GM18873 (cell line): ENCODE data around the gene C3orf20.

Experiments used
- ATAC-seq: cut with Tn5 transposase; IDR thresholded peaks from one replicate; pipeline ENCODE4 v1.9.1; 2021; ENCODE audit warnings: mild to moderate bottlenecking, moderate library complexity, moderate number of reproducible peaks; ENCODE audit not compliant: unreplicated experiment, low FRiP score

Gene C3orf20

DNA sequence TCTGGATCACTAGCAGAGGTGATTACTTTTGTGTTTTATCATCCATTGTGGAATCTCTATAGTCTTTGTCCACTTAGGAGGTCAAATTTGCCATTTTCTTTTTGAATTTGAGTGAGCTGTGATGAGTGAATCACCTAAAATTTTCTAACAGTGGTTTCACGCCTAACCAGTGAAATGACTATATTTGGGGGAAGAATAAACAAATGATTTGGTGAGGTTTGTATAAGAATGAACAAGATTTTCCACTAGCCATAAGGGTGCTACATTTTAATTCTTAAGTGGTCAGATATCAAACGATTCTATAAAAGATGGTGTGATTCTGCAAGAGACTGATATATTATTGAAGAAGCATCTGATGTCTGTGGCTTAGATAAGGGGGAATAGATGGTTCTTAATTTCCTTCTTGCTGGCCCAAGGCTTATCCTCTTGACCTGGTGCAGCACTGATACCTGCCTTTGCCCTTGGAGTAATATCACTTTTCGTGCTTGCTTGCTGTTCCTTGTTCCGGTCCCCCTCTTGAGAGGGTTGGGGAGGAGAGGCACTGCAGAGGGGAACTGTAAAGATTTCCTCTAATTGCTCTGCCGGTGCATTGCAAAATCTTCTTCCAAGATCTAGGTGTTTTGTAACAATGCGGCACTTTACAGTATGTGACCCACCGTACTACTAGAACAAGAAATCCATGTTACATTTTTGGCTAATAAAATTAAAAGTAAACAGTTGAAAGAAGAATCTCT, 14.5 kb downstream of the C3orf20 start:
- no peak for ATAC-seq

DNA sequence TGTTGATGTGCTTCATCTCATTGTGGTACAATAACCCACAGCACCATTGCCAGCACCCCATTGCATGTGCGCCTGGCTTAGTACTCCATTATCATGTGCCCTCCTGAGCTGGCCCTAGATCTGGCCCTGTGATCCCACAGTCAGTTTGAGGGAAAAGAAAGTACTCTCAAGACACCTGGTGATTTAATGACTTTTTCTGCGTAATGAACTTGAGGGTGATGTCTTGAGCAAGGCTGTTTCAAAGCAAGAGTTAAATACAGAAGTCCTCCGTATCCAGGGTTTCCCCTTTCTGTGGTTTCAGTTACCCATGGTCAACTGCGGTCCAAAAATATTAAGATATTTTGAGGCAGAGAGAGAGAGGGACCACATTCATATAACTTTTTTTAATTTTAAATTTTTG, 16.3 kb downstream of the C3orf20 start:
- no peak for ATAC-seq

DNA sequence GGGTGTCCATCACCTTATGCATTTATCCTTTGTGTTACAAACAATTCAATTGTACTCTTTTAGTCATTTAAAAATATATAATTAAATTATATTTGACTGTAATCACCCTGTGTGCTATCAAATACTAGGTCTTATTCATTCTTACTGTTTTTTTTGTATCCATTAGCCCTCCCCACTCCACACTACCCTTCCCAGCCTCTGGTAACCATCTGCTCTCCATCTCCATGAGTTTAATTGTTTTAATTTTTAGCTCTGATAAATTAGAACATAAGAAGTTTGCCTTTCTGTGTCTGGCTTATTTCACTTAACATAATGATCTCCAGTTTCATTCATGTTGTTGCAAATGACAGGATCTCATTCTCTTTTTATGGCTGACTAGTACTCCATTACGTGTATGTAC, 16.8 kb downstream of the C3orf20 start:
- no peak for ATAC-seq

DNA sequence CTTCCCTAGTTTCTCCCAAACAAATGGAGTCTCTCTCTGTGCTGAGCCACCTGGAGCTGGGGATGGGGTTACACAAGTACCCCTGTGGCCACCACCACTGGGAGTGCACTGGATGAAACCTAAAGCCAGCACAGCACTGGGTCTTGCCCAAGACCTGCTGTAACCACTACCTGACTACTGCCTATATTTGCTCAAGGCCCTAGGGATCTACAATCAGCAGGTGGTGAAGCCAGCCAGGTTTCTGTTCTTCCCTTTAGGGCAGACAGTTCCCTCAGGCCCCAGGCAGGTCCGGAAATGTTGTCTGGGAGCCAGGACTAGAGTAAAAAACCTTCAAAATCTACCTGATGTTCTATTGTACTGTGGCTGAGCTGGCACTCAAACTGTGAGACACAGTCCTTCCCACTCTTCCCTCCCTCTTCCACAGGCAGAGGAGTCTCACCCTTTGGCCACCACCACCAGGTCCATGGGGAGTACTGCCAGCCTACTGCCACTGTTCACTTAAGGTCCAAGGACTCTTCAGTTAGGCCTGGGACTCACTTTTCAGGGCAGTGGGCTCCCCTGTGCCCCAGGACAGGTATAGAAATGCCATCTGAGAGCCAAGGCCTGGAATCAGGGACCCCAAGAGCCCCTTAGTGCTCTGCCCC, 23.8 kb downstream of the C3orf20 start:
- no peak for ATAC-seq

DNA sequence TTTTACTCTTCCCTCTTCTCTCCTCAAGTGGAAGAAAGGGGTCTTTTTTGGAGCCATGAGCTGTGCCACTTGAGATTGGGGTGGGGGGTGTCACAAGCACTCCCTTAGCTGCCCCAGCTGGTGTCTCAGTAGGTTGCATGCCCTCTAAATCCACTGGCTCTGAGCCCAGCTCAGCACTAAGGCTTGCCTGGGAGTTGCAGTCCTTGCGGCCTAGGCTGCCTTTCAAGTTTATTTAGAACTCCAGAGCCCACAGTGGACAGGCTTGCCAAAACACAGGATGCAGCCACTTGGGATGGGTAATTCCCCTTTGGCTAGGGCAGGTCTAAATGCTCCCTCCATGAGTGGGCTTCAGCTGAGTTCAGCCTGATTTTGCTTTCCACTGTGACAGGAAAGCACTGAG, 24.7 kb downstream of the C3orf20 start:
- ATAC-seq = no peak

DNA sequence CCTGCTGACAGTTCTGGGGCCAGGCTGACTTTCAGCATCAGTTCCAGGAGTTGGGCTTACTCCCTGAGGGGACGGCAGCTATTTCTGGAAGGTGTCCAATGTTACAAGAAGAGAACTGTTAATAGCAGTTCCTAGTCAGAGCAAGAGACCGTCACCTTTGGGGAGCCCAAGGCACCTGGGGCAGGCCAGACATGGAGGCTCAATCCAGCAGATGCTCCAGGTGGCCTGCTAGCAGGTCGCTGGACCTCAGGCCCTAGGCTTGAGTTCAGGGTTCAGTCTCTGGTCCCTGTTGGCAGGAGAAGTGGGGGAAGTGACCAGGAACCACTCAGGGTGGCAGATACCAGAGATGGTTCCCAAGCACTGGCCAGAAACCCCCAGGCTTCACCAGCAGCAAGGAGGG, 25.9 kb downstream of the C3orf20 start:
- no peak for ATAC-seq

DNA sequence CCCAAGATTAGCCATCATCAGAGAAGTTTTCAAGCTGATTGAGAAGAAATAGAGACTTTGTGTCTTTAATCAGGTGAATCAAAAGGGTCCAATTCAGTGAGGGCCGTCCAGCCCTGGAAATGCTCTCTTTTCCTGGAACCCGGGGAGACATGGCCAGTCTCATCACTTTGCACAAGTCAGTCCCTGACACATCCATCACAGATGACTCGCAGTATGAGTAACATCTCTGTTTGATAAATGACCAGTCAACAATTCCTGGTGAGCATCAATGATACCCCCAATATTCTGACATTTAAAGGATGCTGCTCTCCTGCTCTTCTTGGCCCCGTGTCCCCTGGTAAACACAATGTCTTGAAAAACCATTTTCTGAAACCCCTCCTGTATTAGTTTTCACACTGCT, 26.7 kb downstream of the C3orf20 start:
- no peak for ATAC-seq

DNA sequence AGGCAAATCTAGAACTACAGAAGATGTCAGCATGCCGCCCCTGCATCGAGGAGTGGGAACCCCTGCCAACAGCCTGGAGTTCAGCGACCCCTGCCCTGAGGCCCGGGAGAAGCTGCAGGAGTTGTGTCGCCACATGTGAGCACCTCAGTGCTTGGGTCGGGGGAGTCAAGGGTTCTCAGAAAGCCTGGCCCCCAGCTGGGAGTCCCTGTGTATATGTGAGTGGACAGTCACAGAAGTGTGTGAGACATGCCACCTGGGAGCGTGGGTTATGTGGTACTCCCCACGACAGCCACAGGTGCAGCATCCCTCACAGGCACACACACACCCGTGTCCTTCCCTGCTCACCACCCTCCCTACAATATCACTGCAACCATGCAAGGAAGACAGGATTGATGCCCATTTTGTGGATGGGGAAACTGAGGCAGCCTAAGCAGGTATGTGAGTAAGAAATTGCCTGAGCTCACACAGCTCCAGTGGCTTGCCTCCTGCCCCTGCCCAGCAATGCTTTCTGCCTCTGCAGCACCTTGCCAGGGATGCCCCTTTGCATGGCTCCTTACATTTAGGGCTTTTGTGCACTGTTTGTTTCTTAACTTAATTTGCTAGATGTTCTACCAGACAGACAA, 28.3 kb downstream of the C3orf20 start:
- ATAC-seq = no peak

DNA sequence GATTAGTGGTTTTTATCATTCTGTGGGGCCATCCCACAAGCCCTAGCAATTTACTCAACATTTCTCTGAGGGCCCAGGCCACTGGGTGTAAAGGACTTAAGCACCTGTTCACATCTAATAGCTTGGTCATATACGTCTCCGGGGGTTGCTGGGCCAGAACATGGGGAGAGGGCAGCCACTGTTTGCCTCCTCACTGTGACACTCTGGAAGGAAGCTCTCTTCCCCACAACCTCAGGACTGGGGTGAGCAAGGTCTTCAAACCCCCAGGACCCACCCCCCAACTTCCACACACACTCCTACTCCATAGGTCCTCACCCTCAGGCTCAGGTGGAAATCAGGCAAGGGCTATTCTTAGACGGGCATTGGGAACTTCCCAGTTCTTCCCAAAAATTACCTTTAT, 28.9 kb downstream of the C3orf20 start:
- ATAC-seq = no peak

DNA sequence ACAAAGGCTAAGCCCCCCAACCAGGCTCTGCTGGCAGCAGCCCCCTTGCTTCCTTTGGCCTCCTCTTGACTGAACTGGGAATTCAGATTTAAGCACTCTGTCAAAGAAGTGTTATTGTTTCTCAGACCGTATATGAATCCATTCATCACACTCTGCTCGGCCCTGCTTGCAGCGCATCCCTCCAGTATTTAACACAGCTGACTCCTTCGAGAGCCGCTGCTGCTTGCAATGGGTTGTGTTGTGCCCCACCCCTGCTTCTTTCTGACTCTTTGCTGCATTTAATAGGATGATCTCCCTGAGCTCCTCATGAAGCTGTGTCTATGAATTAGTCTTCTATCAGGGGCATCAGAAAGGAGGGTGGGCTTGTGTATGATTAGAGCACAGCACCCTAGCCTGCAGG, 31.2 kb downstream of the C3orf20 start:
- no peak for ATAC-seq

DNA sequence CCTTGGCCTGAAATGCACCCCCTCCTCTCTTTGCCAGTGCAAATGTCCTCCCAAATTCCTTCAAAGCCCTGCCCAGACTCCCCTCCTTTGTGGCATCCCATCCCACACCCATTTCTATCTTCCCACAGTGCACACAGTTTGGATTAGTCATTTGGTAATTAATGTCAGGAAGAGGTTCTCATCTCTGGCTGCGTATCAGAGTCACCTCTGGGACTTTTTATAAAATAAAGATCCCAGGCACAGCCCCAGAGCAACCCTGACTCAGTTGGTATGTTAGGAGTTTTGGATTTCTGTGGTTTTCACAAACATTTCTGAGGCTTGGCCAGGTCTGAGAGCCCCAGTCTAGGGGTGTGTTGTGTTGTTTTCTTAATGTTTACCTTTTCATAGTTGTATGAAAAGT, 41.6 kb downstream of the C3orf20 start:
- no peak for ATAC-seq

DNA sequence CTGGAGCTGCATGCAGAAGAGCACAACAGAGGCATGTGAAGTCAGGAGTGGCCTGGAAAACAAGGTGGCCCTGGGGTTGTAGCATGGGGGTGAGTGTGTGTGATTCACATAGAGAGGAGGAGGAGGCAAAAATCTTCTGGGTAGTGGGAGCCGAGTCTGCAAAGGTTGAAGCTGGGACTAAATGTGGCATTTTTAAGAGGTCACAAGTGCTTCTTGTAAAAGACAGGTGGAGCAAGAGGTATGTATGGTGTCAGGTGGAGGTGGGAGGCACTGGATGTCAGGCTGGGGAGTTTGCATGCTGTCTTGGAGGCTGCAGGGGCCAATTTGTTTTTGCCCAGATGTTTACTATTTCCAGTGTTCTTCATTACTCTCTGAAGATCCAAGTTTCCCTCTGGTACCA, 42.4 kb downstream of the C3orf20 start:
- ATAC-seq = no peak

DNA sequence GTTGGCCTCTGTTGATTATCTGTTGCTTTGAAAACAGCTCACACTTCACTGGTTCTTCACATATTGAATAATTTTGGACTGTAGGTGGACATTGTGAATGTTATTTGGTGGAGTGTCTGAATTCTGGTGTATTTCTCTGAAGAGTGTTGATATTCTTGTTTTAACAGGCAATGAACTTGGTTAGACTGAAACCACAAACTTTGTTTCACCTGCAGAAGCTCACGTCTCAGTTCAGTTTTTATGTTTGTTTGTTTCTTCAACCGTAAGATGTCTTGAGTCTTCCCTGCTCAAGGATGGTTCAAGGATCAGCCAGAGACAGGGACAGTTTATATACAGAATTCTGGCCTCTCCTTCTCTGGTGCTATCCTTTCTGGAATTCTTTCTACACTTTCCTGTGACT, 43.6 kb downstream of the C3orf20 start:
- no peak for ATAC-seq

DNA sequence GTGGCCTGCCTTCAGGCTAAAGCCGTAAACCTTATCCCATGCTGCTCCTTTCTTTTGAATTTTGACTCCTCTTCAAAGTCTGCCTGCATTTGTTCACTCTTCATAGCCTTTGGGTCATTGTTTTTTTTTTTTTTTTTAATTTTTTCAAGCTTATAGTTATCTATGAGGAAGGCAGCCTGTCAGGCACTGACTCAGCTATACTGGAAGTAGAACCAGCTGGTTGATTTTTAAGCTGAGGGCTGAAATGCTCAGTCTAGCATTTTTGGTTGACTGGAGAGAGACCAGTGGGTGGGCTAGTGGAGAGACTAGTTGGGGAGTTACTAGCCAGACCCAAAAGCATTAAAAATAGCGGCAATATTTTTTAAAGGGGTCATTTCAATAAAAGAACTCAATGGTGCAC, 44.1 kb downstream of the C3orf20 start:
- no peak for ATAC-seq

DNA sequence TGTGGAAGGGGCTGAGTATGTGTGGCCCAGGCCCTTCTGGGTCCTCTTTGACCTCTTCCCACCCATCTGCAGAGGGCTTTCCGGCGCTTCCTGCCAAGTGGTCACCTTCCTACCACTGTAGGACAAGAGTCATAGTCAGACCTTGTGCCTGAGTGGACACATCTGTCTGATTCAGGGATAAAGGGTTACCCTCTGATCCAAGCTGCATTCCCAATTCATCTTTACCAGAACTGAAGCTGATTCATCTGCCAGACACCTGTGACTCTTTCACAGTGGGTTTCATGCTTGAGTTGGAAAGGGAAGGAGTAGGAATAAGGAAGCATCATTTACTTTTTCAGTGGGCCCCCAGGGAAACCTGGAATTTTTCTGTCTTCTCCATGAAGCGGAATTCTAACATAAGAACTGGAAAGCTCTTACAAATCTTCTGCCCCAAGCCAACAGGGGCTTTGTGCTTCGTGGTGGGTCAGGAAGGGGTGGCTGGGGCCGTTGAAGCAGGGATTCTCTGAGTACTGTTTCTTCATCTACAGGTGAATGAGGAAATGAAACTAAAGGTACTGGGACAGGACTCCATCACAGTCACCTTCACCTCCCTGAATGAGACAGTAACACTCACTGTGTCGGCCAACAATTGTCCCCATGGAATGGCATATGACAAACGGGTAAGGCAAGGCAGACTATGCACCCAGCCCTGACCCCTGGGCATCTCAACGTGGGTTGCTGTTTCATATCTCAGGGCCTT, 46.4 kb downstream of the C3orf20 start:
- no peak for ATAC-seq

DNA sequence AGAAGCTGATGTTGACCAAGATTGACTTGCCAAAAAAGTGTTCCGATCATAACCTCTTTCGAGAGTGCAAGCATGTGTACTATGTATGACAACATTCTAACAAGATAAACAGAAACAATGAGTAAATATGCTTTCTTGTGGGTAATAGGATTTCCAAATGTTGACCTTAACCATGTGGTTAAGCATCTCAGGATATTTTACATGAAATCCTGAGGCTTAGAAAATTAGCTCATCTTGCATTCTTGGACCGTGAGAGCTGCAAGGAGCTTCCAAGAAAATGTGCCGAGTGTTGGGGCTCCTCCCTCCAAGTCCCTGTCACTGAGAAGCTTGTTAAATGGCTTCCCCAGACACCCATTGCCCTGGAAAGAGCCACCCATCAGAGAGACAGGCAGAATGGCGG, 50.1 kb downstream of the C3orf20 start:
- no peak for ATAC-seq

DNA sequence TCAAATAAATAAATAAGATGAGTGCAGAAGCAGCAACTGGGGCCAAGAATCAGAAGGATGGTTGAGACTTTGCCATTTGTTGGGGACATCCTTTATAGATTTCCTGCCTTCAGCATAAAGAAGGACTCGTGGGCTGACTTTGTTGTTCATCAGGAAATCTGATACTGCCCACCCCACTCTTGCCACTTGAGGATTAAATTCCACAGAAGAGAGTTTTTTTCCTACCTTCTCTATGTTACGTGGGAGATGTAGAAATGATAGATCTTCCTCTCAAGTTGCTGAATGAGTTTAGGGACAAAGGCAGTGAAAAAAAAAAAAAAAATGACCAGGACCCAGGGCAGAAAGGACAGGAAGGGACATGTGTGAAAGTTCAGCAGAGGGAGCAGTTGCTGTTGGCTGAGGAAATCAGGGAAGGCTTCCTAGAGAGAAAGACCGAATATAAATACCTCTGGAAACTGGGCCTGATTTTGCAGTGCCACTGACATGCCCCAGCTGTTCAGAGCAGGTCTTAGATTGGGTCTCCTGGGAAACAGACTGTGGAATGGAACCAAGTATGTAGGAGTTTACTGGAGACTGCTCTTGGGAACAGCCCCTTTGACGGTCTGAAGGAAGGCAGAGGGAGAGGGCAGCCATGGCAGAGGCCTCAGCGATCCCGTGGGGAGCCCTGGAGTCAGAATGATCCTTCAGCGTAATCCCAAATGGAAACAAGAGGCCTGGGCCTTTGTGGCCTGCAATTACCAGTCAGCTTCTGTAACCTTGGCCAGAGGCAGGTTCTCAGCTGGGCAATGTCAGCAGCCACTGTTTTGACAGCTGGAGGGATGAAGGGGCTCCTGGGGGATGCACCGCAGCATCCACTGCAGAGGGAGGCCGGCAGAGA, 50.9 kb downstream of the C3orf20 start:
- no peak for ATAC-seq

DNA sequence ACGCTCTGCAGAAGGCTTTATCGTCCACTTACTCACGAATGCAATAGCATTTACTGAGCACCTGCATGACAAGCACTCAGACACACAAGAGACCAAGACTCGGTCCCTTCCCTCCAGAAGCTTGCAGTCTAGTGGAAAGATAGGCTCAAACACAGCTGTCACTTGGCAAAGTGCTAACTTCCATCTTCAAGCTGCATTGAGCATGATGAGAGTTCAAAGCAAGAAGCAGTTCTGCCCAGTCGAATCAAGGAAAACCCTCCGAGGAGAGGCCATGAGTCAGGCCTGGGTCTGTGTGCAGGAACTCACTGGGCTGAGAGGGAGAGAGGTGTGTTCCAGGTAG, 51.5 kb downstream of the C3orf20 start:
- ATAC-seq = no peak

DNA sequence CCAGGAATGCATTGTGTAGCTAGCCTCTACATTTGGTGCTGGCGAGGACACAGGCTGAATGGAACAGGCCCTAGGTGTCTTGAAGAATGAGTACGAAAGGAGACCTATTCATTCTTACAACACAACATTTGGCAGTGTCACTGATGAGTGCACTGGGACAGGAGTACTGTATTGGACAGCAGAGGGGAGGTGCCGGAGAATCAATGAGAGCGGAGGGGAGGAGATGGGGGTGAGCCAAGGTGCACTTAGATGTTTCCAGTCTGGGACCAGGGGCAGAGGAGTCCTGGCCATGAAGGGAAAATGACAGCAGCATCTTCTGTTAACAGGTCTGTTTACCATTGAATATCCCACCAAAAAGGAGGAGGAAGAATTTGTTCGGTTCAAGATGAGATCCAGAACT, 53.2 kb downstream of the C3orf20 start:
- ATAC-seq = no peak

DNA sequence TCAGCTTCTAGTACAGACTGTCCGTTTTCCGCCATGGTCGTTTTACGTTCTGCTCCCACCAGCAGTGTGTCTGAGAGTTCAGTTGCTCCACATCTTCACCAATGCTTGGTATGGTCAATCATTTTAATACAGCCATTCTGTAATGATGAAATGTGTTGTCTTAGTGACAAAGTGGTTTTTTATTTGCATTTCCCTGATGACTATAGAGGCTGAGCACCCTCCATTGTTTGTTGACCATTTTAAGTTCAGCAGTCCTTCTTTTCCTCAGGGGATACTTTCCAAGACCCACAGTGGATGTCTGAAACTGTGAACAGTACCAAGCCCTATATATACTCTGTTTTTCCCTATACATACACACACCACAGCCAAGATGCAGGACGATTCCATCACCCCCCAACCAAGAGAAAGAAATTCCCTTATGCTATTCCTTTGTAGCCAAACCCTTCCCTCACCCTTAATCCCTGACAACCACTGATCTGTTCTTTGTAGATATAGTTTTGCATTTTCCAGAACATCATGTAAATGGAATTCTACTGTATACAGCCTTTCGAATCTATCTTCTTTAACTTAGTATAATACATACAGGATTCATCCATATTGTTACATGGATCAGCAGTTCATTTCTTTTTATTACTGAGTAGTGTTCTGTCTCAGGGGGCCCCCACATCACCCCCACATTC, 55.9 kb downstream of the C3orf20 start:
- no peak for ATAC-seq
